ENCODE results near the gene LZTS3.
A peak's percentile ranks its signal among the peaks of the same experiment; 100 is the strongest.
"Not testable (repeated sequence)": the region's sequence is repeated elsewhere in the genome, so short reads cannot be mapped to it uniquely, and the experiment has no call there.

Gene LZTS3

GRCh38 chr20:3135507-3136070 is 37.8 kb downstream of the LZTS3 start:
- no peak for DNase-seq (ENCODE audit: low read depth)

DNA sequence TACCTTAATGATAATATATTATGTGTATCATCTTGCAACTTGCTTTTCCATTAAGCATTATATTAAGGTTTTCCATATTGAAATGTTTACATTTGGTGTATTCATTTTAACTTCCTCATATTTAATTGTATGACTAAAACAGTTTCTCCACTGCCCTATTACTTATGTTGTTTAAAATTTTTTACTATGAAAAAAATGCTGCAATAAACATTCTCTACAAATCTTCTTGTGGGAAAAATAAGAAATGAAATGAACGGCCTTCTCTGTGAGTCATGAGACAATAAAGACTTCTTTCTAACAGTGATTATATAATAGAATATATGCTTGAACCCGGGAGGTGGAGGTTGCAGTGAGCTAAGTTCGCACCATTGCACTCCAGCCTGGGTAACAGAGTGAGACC is 39.2 kb downstream of the LZTS3 start:
- DNase-seq (ENCODE audit: low read depth), result no peak

DNA sequence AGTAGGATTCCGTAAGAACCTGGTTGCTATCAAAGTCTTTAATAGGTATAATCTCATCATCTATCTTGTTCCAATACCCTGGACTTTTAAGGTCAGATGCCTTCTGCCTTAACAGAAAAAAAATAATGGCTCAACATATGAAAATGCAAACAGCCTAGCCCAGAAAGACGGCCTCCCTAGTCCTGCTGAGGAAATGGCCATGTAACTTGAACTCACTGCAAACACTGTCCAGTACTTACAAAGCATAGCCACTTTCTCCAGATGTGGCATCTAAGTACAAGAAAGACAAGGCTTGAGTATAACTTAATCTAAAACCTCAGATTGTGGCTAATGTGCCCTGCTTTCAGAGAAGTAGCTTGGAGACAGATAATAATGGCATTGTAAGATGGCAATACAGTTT is 40.2 kb downstream of the LZTS3 start:
- no peak for DNase-seq (ENCODE audit: low read depth)

DNA sequence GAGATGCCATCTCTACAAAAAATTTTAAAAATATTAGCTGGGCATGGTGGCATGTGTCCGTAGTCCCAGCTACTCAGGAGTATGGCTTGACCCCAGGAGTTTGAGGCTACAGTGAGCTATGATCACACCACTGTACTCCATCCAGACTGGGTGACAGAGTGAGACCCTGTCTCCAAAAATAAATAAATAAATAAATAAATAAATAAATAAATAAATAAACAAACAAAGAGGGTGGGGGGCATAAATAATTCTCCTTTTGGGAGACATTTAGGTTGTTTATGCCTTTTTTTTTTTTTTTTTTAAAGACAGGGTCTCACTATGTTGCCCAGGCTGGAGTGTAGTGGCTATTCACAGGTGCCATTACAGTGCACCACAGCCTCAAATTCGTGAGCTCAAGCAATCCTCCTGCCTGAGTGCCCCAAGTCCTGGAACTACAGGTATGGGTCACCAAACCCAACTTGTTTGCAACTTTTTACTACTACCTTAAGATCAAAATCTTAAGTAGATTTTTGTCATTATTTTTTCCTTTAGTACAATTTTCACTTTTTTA is 43.2 kb downstream of the LZTS3 start:
- no peak for DNase-seq (ENCODE audit: low read depth)

DNA sequence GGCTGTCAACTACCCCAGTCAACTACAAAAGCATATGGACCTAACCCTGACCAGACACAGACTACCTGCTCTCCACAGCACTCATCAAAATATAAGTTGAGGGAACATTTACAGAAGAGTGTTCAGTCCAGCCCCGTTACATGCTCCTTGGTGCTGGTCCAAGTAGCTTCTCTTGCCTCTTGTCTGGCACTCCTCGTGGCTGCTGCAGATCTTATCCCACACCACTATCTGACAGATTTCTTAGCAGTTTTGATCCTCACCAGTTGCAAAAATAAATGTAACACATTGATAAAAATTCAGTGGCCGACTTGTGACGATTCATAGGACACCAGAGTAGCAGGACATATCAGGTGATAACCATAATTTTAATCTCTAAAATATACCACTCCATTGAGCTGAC is 44.3 kb downstream of the LZTS3 start:
- no peak for DNase-seq (ENCODE audit: low read depth)

- DNase-seq (ENCODE audit: low read depth), result no peak
Measured at GRCh38 chr20:3128275-3128984, 44.9 kb downstream of the LZTS3 start.

- DNase-seq (ENCODE audit: low read depth), result no peak
Measured at GRCh38 chr20:3126527-3126859, 46.9 kb downstream of the LZTS3 start.

DNA sequence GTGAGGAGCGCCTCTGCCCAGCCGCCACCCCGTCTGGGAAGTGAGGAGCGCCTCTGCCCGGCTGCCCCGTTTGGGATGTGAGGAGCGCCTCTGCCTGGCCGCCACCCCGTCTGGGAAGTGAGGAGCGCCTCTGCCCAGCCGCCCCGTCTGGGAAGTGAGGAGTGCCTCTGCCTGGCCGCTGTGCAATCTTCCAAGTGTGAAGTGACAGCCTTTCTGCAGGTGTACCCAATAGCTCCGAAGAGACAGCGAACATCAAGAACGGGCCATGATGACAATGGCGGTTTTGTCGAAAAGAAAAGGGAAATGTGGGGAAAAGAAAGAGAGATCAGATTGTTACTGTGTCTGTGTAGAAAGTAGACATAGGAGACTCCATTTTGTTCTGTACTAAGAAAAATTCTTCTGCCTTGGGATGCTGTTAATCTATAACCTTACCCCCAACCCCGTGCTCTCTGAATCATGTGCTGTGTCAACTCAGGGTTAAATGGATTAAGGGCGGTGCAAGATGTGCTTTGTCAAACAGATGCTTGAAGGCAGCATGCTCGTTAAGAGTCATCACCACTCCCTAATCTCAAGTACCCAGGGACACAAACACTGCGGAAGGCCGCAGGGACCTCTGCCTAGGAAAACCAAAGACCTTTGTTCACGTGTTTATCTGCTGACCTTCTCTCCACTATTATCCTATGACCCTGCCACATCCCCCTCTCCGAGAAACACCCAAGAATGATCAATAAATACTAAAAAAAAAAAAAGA is 47.4 kb downstream of the LZTS3 start:
- DNase-seq (ENCODE audit: low read depth), result not testable (repeated sequence)

DNA sequence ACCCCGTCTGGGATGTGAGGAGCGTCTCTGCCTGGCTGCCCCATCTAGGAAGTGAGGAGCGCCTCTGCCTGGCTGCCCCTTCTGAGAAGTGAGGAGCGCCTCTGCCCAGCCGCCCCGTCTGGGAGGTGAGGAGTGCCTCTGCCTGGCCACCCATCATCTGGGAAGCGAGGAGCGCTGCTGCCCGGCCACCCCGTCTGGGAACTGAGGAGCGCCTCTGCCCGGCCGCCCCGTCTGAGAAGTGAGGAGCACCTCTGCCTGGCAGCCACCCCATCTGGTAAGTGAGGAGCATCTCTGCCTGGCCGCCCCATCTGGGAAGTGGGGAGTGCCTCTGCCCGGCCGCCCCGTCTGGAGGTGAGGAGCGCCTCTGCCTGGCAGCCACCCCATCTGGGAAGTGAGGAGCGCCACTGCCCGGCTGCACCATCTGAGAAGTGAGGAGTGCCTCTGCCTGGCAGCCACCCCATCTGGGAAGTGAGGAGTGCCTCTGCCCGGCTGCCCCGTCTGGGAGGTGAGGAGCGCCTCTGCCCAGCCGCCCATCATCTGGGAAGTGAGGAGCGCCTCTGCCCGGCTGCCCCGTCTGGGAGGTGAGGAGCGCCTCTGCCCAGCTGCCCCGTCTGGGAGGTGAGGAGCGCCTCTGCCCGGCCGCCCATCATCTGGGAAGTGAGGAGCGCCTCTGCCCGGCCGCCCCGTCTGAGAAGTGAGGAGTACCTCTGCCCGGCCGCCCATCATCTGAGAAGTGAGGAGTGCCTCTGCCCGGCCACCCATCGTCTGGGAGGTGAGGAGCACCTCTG is 48.4 kb downstream of the LZTS3 start:
- not testable (repeated sequence) for DNase-seq (ENCODE audit: low read depth)

GRCh38 chr20:3124163-3124562 is 49.2 kb downstream of the LZTS3 start:
- not testable (repeated sequence) for DNase-seq (ENCODE audit: low read depth)

DNA sequence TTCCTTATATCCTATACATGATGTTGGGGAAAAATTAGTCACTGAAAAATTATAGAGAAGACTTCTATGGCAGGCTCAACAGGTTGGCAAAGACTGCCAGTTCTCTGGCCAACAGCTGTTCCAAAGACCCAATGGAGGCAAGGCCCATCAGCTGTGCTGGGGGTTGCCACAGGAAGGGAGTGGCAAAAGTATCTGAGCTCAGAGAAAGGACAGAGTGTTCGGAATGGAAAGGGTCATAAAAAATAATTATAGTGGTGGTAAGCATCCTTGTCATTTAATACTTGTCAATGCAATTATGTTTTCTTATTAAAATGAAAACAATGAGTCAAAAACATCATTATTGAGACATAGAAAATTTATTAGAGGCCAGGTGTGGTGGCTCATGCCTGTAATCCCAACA is 49.8 kb downstream of the LZTS3 start:
- DNase-seq (ENCODE audit: low read depth), result no peak

DNA sequence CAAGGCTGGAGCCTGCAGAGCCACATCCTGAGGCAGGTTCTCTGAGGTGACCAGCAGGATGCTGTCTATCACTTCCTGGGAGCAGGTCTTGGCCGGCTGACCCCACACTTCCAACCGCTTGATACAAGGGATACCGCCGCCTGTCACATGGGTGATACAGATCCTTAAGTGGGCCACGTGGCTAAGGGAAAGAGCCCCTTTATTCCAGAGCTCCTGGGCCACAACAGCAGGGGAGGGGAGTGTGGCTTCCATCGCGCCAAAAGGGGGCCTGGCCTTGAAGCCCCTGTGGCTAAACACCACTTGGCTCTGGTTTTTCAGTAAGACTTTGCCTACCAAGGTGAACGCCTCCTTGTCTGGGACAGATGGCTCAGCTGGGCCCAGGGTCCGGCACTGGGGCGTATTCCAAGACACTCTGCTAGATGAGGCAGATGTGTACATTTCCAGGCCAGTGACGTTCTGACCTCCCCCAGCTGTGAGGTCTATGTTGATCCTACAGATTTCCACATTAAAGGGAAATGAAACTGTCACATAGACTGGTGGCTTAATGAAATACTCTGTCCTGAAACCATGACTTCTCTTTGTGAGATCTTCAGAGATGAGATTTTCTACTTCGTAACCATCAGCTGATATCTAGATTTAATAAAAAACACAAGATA is 51.3 kb downstream of the LZTS3 start:
- no peak for DNase-seq (ENCODE audit: low read depth)

DNA sequence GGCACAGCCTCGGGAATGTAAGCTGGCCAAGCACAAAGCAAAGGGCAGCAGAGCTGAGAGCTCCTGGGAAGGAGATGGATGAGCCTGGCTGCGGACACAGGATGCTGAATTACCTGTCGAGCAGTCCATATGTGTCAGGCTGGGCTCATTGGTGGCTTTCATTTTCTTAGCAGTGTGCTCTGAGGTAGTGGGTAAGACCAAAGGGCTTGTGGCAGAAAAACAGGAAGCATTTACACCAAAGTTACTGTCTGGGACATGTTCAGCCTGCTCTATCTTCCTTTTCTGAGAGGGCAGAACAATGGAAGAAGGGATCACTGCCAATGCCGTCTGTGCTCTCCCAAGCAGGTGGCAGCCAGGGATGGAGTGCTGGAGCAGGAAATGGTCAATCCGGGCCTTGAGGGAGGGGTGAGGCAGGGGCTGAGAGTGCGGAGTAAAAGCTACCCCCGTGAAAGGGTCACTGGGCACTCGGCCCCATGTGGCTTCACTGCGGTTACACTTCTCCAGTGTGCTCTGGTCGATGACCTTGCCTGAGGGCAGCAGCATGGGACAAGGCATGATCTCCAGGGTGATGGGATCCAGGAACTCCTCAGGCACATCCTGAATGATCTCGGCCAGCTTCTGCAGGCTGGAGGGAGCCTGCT is 52.0 kb downstream of the LZTS3 start:
- no peak for DNase-seq (ENCODE audit: low read depth)

DNA sequence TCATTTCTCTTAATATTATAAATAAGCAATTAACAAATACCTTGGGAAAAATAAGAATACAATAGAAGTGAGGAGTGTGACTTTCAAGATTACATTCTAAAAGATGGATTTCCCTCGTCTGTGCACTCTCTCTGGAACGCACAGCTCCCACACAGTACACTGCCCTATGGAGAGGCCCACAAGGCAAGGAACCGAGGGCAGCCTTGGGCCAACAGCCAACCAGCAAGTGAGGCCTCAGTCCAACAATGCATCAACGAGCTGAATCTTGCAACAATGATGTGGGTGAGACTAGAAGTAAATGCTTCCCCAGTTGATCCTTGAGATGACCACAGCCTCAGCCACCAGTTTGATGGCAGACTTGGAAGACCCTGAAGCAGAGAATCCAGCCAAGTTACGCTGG is 54.3 kb downstream of the LZTS3 start:
- DNase-seq (ENCODE audit: low read depth), result no peak

DNA sequence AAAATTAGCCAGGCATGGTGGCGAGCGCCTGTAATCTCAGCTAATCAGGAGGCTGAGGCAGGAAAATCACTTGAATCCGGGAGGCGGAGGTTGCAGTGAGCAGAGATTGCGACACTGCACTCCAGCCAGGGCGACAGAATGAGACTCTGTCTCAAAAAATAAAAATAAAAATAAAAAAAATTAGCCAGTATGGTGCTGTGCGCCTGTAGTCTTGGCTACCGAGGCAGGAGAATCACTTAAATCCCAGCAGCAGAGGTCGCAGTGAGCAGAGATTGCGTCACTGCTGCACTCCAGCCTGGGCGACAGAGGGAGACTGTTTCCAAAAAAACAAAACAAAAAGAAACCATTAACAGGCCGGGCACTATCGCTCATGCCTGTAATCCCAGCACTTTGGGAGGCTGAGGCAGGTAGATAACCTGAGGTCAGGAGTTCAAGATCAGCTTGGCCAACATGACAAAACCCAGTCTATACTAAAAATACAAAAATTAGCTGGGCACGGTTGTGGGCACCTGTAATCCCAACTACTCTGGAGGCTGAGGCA is 55.4 kb downstream of the LZTS3 start:
- DNase-seq (ENCODE audit: low read depth), result not testable (repeated sequence)

DNA sequence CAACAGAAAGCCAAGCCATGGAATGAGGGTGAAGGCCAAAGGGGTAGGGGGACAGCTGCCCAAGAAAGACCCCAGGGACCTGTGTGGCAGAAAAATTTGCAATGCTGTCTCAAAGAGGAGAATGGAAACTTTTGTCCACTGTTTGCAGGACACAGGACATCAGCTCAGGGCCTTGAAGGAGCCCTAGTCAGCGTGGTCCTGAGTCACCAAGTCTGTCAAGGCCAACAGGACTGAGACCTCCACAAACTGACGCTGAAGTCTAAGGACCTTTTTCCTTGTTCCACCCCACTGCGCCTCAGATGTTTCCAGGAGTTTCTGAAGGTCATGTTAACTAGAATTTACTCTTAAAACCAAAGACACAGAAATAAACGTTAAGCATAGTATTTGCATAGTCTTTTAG is 57.0 kb downstream of the LZTS3 start:
- no peak for DNase-seq (ENCODE audit: low read depth)

GRCh38 chr20:3115190-3116107 is 57.9 kb downstream of the LZTS3 start:
- peak; percentile 4 for DNase-seq (ENCODE audit: low read depth)

Measured in HS-27A (cell line).